WTC11 (cell line): ENCODE data around the gene VAC14.

Experiments
- CTCF ChIP-seq: fragments of 200-600 bp; IDR thresholded peaks from 2 replicates; pipeline ENCODE4 v1.8.0; 2022; ENCODE audit warnings: antibody characterized with exemption
- GABPB1 ChIP-seq: sonication (generic); formaldehyde crosslinking; IDR thresholded peaks from 2 replicates; pipeline ENCODE4 v1.8.1; 2023; ENCODE audit warnings: mild to moderate bottlenecking, missing genetic modification reagents
- JUN ChIP-seq: sonication (generic); formaldehyde crosslinking; IDR thresholded peaks from 2 replicates; pipeline ENCODE4 v1.8.0; 2023; ENCODE audit warnings: mild to moderate bottlenecking, missing genetic modification reagents
- MLX ChIP-seq: sonication (generic); formaldehyde crosslinking; IDR thresholded peaks from 2 replicates; pipeline ENCODE4 v1.8.1; 2023; ENCODE audit warnings: mild to moderate bottlenecking, missing genetic modification reagents, moderate library complexity
- NFE2L1 ChIP-seq: sonication (generic); formaldehyde crosslinking; IDR thresholded peaks from 2 replicates; pipeline ENCODE4 v1.8.1; 2023; ENCODE audit warnings: missing genetic modification reagents
- NFYB ChIP-seq: sonication (generic); formaldehyde crosslinking; conservative IDR thresholded peaks from 2 replicates; pipeline ENCODE4 v1.8.0; 2022; ENCODE audit warnings: low read depth, missing genetic modification reagents
- TCF7 ChIP-seq: sonication (generic); formaldehyde crosslinking; IDR thresholded peaks from 2 replicates; pipeline ENCODE4 v1.8.0; 2022; ENCODE audit warnings: mild to moderate bottlenecking, low read depth, missing genetic modification reagents, moderate library complexity
- ZSCAN18 ChIP-seq: fragments of 250-450 bp; sonication (Bioruptor Pico); IDR thresholded peaks from 2 replicates; pipeline ENCODE4 v2.1.2; 2022; ENCODE audit warnings: mild to moderate bottlenecking, moderate library complexity
- TF ChIP-seq, protein P1 (sequence below): sonication (generic); formaldehyde crosslinking; IDR thresholded peaks from 2 replicates; pipeline ENCODE4 v1.8.0; 2023; ENCODE audit warnings: missing genetic modification reagents

- TF ChIP-seq NFYB (CRISPR knock-in tag) (no peak), ZSCAN18 (CRISPR knock-in tag) (no peak), TCF7 (CRISPR knock-in tag) (no peak), MLX (CRISPR knock-in tag) (no peak), GABPB1 (CRISPR knock-in tag) (peak; percentile 55; the same call in 1 of the 2 replicates), NFE2L1 (CRISPR knock-in tag) (no peak), CTCF (no peak), JUN (no peak)
- TF ChIP-seq, protein P1, sequence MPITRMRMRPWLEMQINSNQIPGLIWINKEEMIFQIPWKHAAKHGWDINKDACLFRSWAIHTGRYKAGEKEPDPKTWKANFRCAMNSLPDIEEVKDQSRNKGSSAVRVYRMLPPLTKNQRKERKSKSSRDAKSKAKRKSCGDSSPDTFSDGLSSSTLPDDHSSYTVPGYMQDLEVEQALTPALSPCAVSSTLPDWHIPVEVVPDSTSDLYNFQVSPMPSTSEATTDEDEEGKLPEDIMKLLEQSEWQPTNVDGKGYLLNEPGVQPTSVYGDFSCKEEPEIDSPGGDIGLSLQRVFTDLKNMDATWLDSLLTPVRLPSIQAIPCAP (CRISPR knock-in tag), result no peak
These were observed 54.8 kb downstream of the VAC14 start for GRCh38 chr16:70746040-70746707.
